Hair follicle dermal papilla cell (primary cell): ENCODE measurements around the gene MARVELD3. TPM values are rescaled to one million over a fixed set of nuclear protein-coding genes. Genes with fewer than 3 reads are reported as not detected.

ENCODE experiments used
- small RNA-seq: library from RNA; depleted of rRNA; stranded (forward); fragments of <200 nt; gene quantifications from one replicate; pipeline ENCODE3, GENCODE V24; 2012
- total RNA-seq: library from RNA; depleted of rRNA; stranded (reverse); fragments of >200 nt; gene quantifications from 2 replicates; pipeline ENCODE4 v1.2.3, GENCODE V29; 2012

The MARVELD3 gene, protein sequence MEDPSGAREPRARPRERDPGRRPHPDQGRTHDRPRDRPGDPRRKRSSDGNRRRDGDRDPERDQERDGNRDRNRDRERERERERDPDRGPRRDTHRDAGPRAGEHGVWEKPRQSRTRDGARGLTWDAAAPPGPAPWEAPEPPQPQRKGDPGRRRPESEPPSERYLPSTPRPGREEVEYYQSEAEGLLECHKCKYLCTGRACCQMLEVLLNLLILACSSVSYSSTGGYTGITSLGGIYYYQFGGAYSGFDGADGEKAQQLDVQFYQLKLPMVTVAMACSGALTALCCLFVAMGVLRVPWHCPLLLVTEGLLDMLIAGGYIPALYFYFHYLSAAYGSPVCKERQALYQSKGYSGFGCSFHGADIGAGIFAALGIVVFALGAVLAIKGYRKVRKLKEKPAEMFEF
- 0.16 and 0.49 TPM in 2 replicates for total RNA-seq

DNA sequence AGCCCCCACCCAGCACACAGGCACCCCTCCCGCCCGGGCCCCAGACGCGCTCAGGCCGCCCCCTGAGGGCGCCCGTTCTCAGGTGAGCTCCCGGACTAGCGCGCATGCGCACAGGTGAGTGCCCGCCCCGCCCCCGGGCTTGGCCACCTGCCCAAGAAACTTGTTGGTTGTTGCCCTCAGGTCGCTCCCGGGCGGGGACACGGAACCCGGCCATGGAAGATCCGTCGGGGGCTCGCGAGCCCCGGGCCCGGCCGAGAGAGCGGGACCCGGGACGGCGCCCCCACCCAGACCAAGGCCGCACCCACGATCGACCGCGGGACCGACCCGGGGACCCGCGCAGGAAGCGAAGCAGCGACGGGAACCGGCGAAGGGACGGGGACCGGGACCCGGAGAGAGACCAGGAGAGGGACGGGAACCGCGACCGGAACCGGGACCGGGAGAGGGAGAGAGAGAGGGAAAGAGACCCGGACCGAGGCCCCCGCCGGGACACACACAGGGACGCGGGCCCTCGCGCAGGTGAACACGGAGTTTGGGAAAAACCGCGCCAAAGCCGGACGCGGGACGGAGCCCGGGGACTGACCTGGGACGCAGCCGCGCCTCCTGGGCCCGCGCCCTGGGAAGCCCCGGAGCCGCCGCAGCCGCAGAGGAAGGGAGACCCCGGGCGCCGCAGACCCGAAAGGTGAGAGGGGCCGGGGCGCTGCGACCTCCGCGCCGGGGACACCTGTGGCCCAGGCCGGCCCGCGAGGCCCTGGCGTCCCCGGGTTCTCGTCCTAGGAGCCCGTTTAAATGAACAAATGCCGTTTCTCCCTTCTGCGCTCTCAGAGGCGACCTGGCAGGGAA is at the start of gene MARVELD3:
MARVELD3 (plus strand) TSS at position 167 of the 840 bp plus-strand sequence; CDS start at position 213, 46 bp downstream.

DNA sequence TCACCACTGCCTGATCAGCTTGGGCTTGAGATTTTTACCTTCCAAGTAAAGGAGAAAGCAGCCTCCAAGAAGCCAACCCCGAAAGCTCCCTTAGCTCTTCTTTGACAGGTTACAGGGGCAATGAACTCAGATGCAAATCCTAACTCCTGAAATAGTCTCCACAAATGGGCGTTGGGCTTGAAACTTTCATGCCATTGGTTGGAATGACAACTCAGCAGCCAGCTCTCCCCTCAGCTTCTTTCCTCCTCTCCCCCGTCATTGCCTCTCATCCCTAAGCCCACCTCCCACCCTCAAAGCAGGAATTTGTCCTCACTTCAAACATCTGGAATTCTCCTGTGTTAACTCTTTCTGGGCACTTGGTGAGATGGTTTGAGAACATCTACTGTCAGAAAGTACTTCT is 49.0 kb upstream of the MARVELD3 start, which contains the start of gene TAT:
TAT (minus strand) TSS at position 122 of the 400 bp plus-strand sequence. CDS start 677 bp downstream, outside the sequence.

Small RNA genes lying within 50 kb of the gene (small RNA-seq; reads per million reads assigned to genes)
- gene RNU6-208P: not detected

Other genes starting within 250 kb of the MARVELD3 start
- gene TLE7, start 184.1 kb upstream of the MARVELD3 start, total RNA-seq: not detected in 2 replicates
- 9.7 and 12.3 TPM in 2 replicates for gene ZNF23, start 163.9 kb upstream of the MARVELD3 start, total RNA-seq
- gene ZNF19, start 136.9 kb upstream of the MARVELD3 start, total RNA-seq: 5.2 and 5.8 TPM in 2 replicates
- gene CHST4, start 99.8 kb upstream of the MARVELD3 start, total RNA-seq: not detected in 2 replicates
- under 0.01 and 0.16 TPM in 2 replicates for gene TAT, start 49.1 kb upstream of the MARVELD3 start, total RNA-seq
- gene PHLPP2, start 98.5 kb downstream of the MARVELD3 start, total RNA-seq: 24.3 and 26.3 TPM in 2 replicates
- gene AP1G1, start 182.7 kb downstream of the MARVELD3 start, total RNA-seq: 90.5 and 108 TPM in 2 replicates
- gene ATXN1L, start 219.8 kb downstream of the MARVELD3 start, total RNA-seq: 17.9 and 20.9 TPM in 2 replicates